Measurements from ENCODE around the gene ZNRF4.

Gene ZNRF4

GRCh38 chr19:5444431-5444830 is 10.8 kb upstream of the ZNRF4 start:
- no peak for DNase-seq

- DNase-seq: no peak
Measured at GRCh38 chr19:5445071-5445470, 10.1 kb upstream of the ZNRF4 start.

GRCh38 chr19:5445561-5446055 is 9.6 kb upstream of the ZNRF4 start:
- no peak for DNase-seq

GRCh38 chr19:5447700-5448311 is 7.4 kb upstream of the ZNRF4 start:
- no peak for DNase-seq

- no peak for DNase-seq
Measured at GRCh38 chr19:5448374-5448773, 6.8 kb upstream of the ZNRF4 start.

- DNase-seq: no peak
Measured at GRCh38 chr19:5450482-5451126, 4.6 kb upstream of the ZNRF4 start.

GRCh38 chr19:5451494-5451893 is 3.7 kb upstream of the ZNRF4 start:
- no peak for DNase-seq

- no peak for DNase-seq
Measured at GRCh38 chr19:5452594-5453565, 2.3 kb upstream of the ZNRF4 start.

GRCh38 chr19:5454743-5455142 is 474 bp upstream of the ZNRF4 start:
- DNase-seq: no peak

GRCh38 chr19:5456130-5456840 is 1.1 kb downstream of the ZNRF4 start:
- no peak for DNase-seq

- DNase-seq: no peak
Measured at GRCh38 chr19:5456841-5457200, 1.6 kb downstream of the ZNRF4 start.

GRCh38 chr19:5457709-5458108 is 2.5 kb downstream of the ZNRF4 start:
- DNase-seq: no peak

GRCh38 chr19:5458420-5458819 is 3.2 kb downstream of the ZNRF4 start:
- no peak for DNase-seq

- no peak for DNase-seq
Measured at GRCh38 chr19:5459360-5459759, 4.1 kb downstream of the ZNRF4 start.

- no peak for DNase-seq
Measured at GRCh38 chr19:5460748-5461147, 5.5 kb downstream of the ZNRF4 start.

GRCh38 chr19:5463959-5464358 is 8.7 kb downstream of the ZNRF4 start:
- no peak for DNase-seq

- no peak for DNase-seq
Measured at GRCh38 chr19:5466072-5466471, 10.9 kb downstream of the ZNRF4 start.

- DNase-seq: no peak
Measured at GRCh38 chr19:5466814-5467291, 11.6 kb downstream of the ZNRF4 start.

- DNase-seq: no peak
Measured at GRCh38 chr19:5470264-5470671, 15.1 kb downstream of the ZNRF4 start.

GRCh38 chr19:5472286-5472685 is 17.1 kb downstream of the ZNRF4 start:
- no peak for DNase-seq

GRCh38 chr19:5473646-5474045 is 18.4 kb downstream of the ZNRF4 start:
- DNase-seq: no peak

- no peak for DNase-seq
Measured at GRCh38 chr19:5477451-5478215, 22.4 kb downstream of the ZNRF4 start.
